GM19438 (cell line): ENCODE results near the gene IFFO2.

ENCODE experiments used
- ATAC-seq: cut with Tn5 transposase; IDR thresholded peaks from one replicate; pipeline ENCODE4 v1.9.1; 2021; ENCODE audit warnings: low read depth; ENCODE audit not compliant: unreplicated experiment

IFFO2 gene

GRCh38 chr1:18951818-18952391 is 4.6 kb downstream of the IFFO2 start:
- ATAC-seq, result no peak

GRCh38 chr1:18951416-18951815 is 5.1 kb downstream of the IFFO2 start:
- ATAC-seq, result no peak

GRCh38 chr1:18950401-18951026 is 6.0 kb downstream of the IFFO2 start:
- ATAC-seq, result no peak

- no peak for ATAC-seq
Observed at GRCh38 chr1:18949686-18950400, 6.6 kb downstream of the IFFO2 start.

GRCh38 chr1:18948913-18949685 is 7.4 kb downstream of the IFFO2 start:
- no peak for ATAC-seq

GRCh38 chr1:18948048-18948912 is 8.2 kb downstream of the IFFO2 start:
- no peak for ATAC-seq

GRCh38 chr1:18947570-18947969 is 8.9 kb downstream of the IFFO2 start:
- ATAC-seq, result no peak

- ATAC-seq, result no peak
Observed at GRCh38 chr1:18946550-18947381, 9.7 kb downstream of the IFFO2 start.

- ATAC-seq, result no peak
Observed at GRCh38 chr1:18945401-18945849, 11.1 kb downstream of the IFFO2 start.

GRCh38 chr1:18944810-18945209 is 11.7 kb downstream of the IFFO2 start:
- ATAC-seq, result no peak

- ATAC-seq, result no peak
Observed at GRCh38 chr1:18943914-18944572, 12.4 kb downstream of the IFFO2 start.

- ATAC-seq, result no peak
Observed at GRCh38 chr1:18943162-18943561, 13.3 kb downstream of the IFFO2 start.

- ATAC-seq, result no peak
Observed at GRCh38 chr1:18942340-18942739, 14.1 kb downstream of the IFFO2 start.

GRCh38 chr1:18941221-18942141 is 15.0 kb downstream of the IFFO2 start:
- ATAC-seq, result no peak

- no peak for ATAC-seq
Observed at GRCh38 chr1:18940303-18941020, 16.0 kb downstream of the IFFO2 start.

GRCh38 chr1:18939398-18940302 is 16.8 kb downstream of the IFFO2 start:
- no peak for ATAC-seq
